ENCODE results near the gene TMC7.

TMC7 gene

DNA sequence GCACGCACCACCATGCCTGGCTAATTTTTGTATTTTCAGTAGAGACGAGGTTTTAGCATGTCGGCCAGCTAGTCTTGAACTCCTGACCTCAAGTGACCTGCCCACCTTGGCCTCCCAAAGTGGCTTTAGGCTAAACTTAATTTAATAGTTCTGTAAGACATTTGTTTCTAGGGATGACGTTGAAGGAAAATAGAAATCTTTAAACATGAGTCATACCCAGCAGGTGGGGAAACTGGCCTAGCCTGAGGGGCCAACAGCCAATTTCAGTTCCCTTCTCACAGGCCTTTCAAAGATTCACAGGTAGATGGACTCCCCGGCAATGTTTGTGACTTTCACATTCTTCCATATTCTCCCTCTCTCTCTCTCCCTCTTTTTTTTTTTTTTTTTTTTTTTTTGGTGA is 111.9 kb downstream of the TMC7 start:
- TF ChIP-seq CTCF (IDR thresholded peaks at IDR 0.05; ENCODE audit: low read depth, low read length), result no peak
- no peak for DNase-seq (ENCODE audit: extremely low read depth, low read depth)

GRCh38 chr16:19098173-19098572 is 114.4 kb downstream of the TMC7 start:
- DNase-seq (ENCODE audit: extremely low read depth, low read depth), result no peak
- no peak for TF ChIP-seq CTCF (IDR thresholded peaks at IDR 0.05; ENCODE audit: low read depth, low read length)

DNA sequence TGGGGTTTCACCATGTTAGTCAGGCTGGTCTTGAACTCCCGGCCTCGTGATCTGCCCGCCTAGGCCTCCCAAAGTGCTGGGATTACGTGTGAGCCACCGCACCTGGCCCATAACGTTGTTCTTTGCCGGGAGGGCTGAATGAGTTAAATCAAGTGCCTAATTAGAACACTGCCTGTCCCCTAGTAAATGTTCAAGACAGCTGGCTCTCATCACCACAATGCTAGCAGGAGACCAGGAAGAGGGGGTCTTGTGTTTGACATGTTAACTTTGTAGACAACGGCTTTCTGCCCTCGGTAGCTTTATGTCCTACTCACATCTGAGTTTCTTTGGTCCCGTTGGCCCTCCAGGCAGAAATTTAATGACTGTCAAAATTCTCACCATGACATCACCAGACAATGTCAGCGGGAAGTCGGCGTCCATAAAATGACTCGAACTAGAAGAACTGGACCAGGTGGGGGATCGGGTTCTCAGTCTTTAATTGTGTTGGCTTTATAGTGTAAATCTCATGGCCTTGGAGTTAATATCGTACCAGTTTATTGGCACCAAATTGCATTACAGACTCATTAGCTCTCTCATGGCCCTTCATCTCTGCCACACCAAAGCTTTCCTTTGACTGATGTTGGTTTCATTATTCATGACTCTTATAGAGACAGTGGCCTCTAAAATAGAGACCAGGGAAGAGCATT is 118.6 kb downstream of the TMC7 start:
- TF ChIP-seq CTCF (IDR thresholded peaks at IDR 0.05; ENCODE audit: low read depth, low read length), result no peak

GRCh38 chr16:19104607-19105006 is 120.9 kb downstream of the TMC7 start:
- no peak for TF ChIP-seq CTCF (IDR thresholded peaks at IDR 0.05; ENCODE audit: low read depth, low read length)
- no peak for DNase-seq (ENCODE audit: extremely low read depth, low read depth)

More for the DNA sequence above, 118.6 kb downstream of the TMC7 start:
- no peak for DNase-seq (ENCODE audit: extremely low read depth, low read depth)

- DNase-seq (ENCODE audit: extremely low read depth, low read depth), result no peak
Measured at GRCh38 chr16:19105131-19105530, 121.4 kb downstream of the TMC7 start.

DNA sequence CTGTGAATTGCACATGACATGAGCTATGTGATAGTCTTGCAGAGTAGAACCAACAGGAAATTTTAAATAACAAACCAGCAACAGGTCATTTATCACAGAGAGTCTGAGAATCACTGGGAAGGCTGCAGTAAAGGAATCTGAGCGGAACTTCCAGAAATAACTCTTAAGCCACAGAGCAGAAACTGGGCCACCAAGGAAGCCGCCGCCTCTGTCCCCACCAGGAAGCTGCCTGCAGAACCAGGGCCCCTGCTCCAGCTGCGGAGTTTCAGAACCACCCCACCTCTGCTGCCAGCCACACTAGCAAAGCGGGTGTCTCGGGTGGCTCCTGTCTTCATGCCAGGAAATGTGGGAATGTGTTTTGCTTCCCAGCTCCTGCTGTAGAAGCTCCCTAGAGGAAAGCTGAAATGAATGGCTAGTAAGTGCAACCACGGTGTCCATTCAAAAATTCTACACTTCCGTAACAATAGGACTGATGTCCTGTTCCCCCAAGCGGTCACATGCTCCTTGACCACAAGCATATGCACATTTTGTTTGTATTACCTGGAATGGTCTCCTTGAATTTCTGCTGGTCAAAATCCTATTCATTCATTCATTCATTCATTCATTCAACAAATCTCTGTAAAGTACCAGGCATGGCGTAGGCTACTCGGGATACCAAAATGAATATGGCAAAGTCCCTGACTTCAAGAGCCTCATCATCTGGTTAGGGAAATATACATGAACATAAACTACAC is 122.3 kb downstream of the TMC7 start:
- no peak for TF ChIP-seq CTCF (IDR thresholded peaks at IDR 0.05; ENCODE audit: low read depth, low read length)
- DNase-seq (ENCODE audit: extremely low read depth, low read depth), result no peak

More at GRCh38 chr16:19105131-19105530, 121.4 kb downstream of the TMC7 start:
- no peak for TF ChIP-seq CTCF (IDR thresholded peaks at IDR 0.05; ENCODE audit: low read depth, low read length)

GRCh38 chr16:19106625-19107020 is 122.9 kb downstream of the TMC7 start:
- no peak for DNase-seq (ENCODE audit: extremely low read depth, low read depth)
- no peak for TF ChIP-seq CTCF (IDR thresholded peaks at IDR 0.05; ENCODE audit: low read depth, low read length)

Measured in AG09319 (cell line).